Measurements from ENCODE around the gene RASL11B.

DNA sequence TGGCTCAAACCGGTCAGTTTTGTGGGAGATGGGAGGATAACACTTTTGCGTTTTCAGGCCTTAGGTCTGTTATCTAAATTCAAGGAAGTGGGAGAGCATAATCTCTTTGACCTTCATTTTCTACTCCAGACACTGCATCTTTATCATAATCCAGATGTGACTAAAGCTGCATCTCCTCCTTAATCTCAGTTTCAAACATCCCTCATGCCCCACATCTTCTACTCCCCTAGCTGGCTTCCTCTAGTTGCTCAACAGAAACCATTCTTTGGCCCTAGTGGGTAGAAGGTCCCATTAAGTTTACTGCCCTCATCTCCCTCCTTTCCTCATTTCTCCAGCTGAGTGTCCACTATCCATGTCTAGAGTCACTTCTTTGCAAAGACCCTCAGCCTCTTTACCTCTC is 18.8 kb upstream of the RASL11B start:
- TF ChIP-seq, protein P1, sequence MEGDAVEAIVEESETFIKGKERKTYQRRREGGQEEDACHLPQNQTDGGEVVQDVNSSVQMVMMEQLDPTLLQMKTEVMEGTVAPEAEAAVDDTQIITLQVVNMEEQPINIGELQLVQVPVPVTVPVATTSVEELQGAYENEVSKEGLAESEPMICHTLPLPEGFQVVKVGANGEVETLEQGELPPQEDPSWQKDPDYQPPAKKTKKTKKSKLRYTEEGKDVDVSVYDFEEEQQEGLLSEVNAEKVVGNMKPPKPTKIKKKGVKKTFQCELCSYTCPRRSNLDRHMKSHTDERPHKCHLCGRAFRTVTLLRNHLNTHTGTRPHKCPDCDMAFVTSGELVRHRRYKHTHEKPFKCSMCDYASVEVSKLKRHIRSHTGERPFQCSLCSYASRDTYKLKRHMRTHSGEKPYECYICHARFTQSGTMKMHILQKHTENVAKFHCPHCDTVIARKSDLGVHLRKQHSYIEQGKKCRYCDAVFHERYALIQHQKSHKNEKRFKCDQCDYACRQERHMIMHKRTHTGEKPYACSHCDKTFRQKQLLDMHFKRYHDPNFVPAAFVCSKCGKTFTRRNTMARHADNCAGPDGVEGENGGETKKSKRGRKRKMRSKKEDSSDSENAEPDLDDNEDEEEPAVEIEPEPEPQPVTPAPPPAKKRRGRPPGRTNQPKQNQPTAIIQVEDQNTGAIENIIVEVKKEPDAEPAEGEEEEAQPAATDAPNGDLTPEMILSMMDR (optimal IDR thresholded peaks at IDR 0.05 in 1 of 3, IDR thresholded peaks at IDR 0.05 in 1 of 3, conservative IDR thresholded peaks at IDR 0.05 in 1 of 3; ENCODE audit: extremely low read depth in 1 of 3, insufficient read depth in 2 of 3, low read length in 3 of 3), result no peak
- TF ChIP-seq EZH2 (IDR thresholded peaks at IDR 0.05; ENCODE audit: low read length), result no peak

Data from keratinocyte (primary cell).